SK-MEL-5 (cell line): Measurements from ENCODE around the gene VSIG10L2. TPM values are rescaled to one million over a fixed set of nuclear protein-coding genes. Genes with fewer than 3 reads are reported as not detected.
"Not testable (repeated sequence)": the region's sequence is repeated elsewhere in the genome, so short reads cannot be mapped to it uniquely, and the experiment has no call there.

Experiments
- DNase-seq: peaks from one replicate; pipeline ENCODE4 v3.0.0-alpha.2; 2016; ENCODE audit warnings: low read depth, low spot score
- in situ Hi-C: cut with HindIII; loops from 2 replicates; pipeline ENCODE4 v1.10.0; 2016; ENCODE audit warnings: low sequenced_read_pairs, high pct_unique_total_duplicates, low pct_unique_long_range_greater_than_20kb
- polyA plus RNA-seq, 2 experiments: library from polyadenylated mRNA; depleted of rRNA; stranded (reverse); fragments of >200 nt; gene quantifications; 2 replicates each; pipeline ENCODE4 v1.2.3, GENCODE V29; 2015
- total RNA-seq: library from RNA; depleted of rRNA; stranded (reverse); fragments of >200 nt; shearing (Covaris generic); gene quantifications from 2 replicates; pipeline ENCODE4 v1.2.3, GENCODE V29; 2014; rRNA removed

The VSIG10L2 gene
- not detected in 2 replicates for total RNA-seq
- not detected in 2 replicates for polyA plus RNA-seq (2015; cell fraction: cytosol; rRNA removed)
- polyA plus RNA-seq (2015; cell fraction: nucleus; rRNA removed), result not detected in 2 replicates

DNA sequence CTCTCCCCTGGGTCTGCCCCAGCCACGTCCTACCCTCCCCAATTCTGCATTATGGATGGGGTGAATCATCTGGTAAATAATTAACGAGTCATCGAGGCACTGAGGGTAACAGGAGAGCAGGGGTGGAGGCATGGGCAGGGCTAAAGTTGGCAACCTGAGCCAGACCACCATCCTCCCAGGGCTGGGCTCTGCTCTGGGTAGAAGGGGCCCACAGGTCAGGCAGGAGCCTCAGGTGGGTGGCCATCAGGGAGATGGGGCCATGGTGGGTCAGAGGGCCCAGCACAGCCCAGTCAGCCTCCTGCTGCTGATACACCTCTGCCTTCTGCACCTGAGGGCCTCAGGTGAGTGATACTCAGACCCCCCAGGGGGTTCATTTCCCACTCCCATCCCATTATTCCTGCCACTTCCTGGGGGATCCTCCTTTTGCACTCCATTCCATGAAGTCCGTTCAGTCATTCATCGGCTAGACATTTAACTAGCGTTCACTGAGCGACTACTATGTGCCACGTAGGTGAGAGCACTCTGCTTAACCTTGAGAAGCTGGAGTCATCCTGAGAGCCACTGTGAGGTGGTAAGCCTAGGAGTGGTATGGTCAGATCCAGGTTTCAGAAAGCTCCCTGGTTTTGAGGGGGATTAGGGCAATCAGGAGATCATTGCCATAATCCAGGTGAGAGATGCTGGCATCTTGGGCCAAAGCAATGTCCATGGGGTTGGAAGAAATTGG is at the start of gene VSIG10L2:
VSIG10L2 (plus strand) TSS at position 248 of the 724 bp plus-strand sequence; CDS start at position 260, 12 bp downstream.
- in situ Hi-C loops, result no loop called here
- no peak for DNase-seq

DNA sequence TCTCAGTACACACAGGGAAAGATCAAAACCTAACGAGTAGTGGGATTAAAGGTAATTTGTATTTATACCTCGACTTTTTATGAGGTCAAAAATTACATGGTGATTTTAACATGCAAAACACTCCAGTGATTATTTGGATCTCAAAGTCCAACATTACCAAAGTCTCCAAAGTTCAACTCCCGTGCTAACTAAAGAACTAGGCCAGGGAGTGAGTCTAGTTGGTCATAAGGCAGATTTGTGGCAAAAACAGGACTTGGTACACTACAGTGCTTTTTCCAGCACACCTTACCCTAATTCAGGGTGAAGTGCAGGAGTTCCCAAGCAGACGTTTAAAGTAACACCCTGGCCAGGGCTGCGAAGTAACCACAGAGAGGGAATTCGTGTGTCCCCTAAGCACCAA is 44.0 kb upstream of the VSIG10L2 start:
- DNase-seq, result no peak
- in situ Hi-C loops, result loop anchor here (25.0 kb wide), 1 partner anchor 310 kb away; the partner anchor contains the start of genes FAM118B and RPUSD4

GRCh38 chr11:125902277-125902926 is 43.4 kb upstream of the VSIG10L2 start:
- in situ Hi-C loops, result loop anchor here (25.0 kb wide), 1 partner anchor 310 kb away; the partner anchor contains the start of genes FAM118B and RPUSD4
- DNase-seq, result no peak

DNA sequence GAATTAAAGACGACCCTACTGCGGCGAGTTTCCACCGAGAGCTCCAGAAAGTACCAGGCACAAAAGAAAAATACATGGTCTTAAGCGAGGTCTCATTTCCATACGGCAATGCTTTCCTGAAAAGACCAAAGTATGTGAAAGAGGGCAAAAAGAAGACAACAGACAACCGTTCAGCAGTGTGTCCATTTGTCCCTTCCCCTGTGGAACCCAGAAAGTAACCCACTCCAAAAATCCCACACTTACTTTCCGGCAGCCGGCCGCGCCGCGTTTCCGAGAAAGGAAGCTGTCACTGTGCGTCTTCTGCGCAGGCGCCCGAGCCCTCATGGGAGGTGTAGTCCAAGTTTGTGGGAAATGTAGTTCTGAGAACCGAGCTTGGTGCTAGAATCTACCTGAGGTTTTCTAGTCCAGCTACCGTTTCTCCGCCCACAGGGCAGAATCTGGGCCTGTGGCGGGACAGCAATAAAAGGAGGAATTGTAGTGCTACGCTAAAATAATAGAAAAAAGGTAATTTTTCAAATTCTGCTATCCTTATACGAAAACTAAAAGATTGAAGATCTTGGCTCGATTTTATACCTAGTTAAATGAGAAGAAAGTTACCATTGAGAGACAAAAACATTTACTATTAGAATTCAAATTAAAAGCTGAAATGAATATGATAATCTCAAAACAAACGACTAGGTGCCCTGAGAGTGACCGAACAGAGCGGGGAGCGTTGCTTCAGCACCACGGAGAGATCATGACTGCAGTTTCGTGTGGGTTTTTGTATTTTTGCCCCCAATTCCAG is 42.7 kb upstream of the VSIG10L2 start, which contains the start of gene PUS3:
PUS3 (minus strand) TSS at position 280 of the 784 bp plus-strand sequence. CDS start 6,922 bp downstream, outside the sequence.
- in situ Hi-C loops, result loop anchor here (25.0 kb wide), 1 partner anchor 309 kb away; the partner anchor contains the start of genes FAM118B and RPUSD4
- peak; percentile 84 for DNase-seq

- in situ Hi-C loops, result loop anchor here (25.0 kb wide), 1 partner anchor 308 kb away; the partner anchor contains the start of genes FAM118B and RPUSD4
- peak; percentile 27 for DNase-seq
Measured at GRCh38 chr11:125903711-125904659, 41.9 kb upstream of the VSIG10L2 start, which contains the start of gene DDX25. DDX25 (plus strand) TSS chr11:125904508; CDS start chr11:125904518, 10 bp downstream.

- in situ Hi-C loops, result loop anchor here (25.0 kb wide), 1 partner anchor 308 kb away; the partner anchor contains the start of genes FAM118B and RPUSD4
- no peak for DNase-seq
Measured at GRCh38 chr11:125904678-125905077, 41.2 kb upstream of the VSIG10L2 start.

DNA sequence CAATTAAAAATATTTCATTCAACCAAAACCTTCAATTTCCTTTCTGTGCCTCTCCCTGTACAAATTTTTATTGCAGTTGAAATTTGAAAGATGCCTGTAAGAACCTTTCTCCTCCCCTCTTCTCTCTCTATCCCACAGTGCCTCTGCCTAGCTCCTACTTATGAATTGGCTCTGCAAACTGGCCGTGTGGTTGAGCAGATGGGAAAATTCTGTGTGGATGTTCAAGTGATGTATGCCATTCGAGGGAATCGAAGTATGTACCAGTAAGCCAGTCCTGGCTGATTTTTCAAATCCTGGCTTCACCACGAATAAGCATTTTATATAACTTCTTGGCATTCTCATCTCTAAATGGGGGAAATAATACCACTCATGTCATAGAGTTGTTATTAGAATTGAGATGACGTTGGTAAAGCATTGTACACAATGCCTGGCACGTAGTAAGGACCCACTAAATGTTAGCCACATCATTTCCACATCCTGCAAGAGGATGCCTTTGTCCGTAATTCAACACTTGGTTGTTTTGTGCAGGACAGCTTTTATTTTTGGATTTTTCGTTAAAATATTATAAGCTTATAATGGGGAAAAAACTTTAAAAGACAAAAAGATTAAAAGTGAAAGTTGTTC is 35.5 kb upstream of the VSIG10L2 start:
- in situ Hi-C loops, result loop anchor here (25.0 kb wide), 1 partner anchor 302 kb away; the partner anchor contains the start of genes FAM118B and RPUSD4
- peak; percentile 54 for DNase-seq

- in situ Hi-C loops, result loop anchor here (25.0 kb wide), 1 partner anchor 298 kb away; the partner anchor contains the start of genes FAM118B and RPUSD4
- not testable (repeated sequence) for DNase-seq
Measured at GRCh38 chr11:125914601-125915000, 31.2 kb upstream of the VSIG10L2 start.

DNA sequence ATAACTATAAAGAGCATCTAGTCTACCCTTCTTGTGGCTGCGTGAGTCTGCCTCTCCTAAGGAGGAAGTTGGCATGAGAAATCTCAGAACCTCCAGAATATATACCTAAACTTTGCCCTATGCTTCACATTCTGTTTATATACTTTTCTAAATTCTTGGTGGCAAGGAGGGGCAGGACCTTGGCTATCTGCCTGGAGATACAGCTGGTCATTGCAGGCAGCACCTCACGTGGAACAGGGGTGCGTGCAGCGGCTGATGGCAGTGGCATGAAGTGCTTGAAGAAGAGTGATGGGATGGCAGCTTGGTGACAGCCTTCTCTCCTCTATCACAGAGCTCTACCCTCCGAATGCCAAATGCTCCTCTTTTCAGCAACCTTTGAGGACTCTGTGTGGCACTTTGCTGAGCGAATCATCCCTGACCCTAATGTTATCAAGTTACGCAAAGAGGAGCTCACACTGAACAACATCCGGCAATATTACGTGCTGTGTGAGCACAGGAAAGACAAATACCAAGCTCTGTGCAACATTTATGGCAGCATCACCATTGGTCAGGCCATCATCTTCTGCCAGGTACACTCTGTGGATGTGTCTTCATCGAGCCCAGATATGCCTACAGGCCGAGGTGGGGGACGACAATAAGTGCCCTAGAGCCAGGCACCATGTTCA is 29.0 kb upstream of the VSIG10L2 start:
- in situ Hi-C loops, result loop anchor here (25.0 kb wide), 1 partner anchor 295 kb away; the partner anchor contains the start of genes FAM118B and RPUSD4
- DNase-seq, result no peak

- in situ Hi-C loops, result loop anchor here (25.0 kb wide), 1 partner anchor 294 kb away; the partner anchor contains the start of genes FAM118B and RPUSD4
- no peak for DNase-seq
Measured at GRCh38 chr11:125918140-125918840, 27.6 kb upstream of the VSIG10L2 start.

- in situ Hi-C loops, result loop anchor here (25.0 kb wide), 1 partner anchor 291 kb away; the partner anchor contains the start of genes FAM118B and RPUSD4
- DNase-seq, result no peak
Measured at GRCh38 chr11:125921042-125921441, 24.8 kb upstream of the VSIG10L2 start.

DNA sequence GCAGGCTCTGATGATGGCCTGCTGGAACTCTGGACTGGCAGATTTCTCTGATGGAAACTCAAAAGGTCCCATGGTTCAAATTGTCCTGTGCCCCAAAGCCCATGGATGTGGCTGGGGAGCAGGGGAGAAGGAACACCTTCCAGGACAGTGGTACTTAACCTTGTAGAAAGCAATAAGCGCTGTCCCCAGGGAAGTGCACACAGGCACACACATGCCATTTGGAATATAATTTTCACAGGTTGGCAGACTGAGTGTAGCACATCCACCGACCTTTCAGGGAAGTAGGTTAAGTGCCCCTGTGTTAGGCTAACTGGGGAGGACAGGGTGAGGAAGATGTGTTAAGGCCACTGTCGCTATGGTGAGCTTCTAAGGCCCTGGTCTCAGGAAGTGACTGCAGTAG is 23.7 kb upstream of the VSIG10L2 start:
- no peak for DNase-seq
- in situ Hi-C loops, result loop anchor here (25.0 kb wide), 1 partner anchor 290 kb away; the partner anchor contains the start of genes FAM118B and RPUSD4

- DNase-seq, result peak; percentile 80
- in situ Hi-C loops, result loop anchor here (25.0 kb wide), 1 partner anchor 289 kb away; the partner anchor contains the start of genes FAM118B and RPUSD4
Measured at GRCh38 chr11:125923012-125923579, 22.7 kb upstream of the VSIG10L2 start.

DNA sequence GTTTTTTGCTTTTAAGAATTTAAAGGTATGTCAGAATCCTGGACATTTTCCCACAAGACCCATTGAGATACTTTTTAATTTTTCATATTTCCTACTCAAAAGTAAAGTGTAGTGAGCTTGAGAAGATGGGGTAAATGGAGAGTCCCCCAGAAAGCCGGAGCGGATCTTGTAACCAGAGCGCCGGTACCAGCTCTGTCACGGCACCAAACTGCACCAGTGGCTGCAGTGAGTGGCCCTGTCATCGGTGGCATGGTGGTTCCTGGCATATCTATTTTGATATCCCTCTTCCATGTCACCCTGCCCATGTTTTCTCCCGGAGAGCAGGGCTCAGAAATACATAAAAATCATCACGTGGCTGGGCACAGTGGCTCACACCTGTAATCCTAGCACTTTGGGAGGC is 22.2 kb upstream of the VSIG10L2 start:
- no peak for DNase-seq
- in situ Hi-C loops, result loop anchor here (25.0 kb wide), 1 partner anchor 289 kb away; the partner anchor contains the start of genes FAM118B and RPUSD4
